Measurements from ENCODE around the gene WDR33. TPM values are rescaled to one million over a fixed set of nuclear protein-coding genes. Genes with fewer than 3 reads are reported as not detected.

WDR33 gene
- total and polyA plus RNA-seq, 10 of the 15 experiments (the other 5 are each of a cell fraction or from before 2014, with no cell fraction given), result 29.2 to 73.8 (median 45.6) TPM

- Histone ChIP-seq H3K9ac (ENCODE audit: control insufficient read depth, insufficient read depth, low read length) (no peak overlapping the region), H3K27ac (ENCODE audit: control insufficient read depth, insufficient read depth) (no peak overlapping the region), H2AFZ (ENCODE audit: control insufficient read depth, low read depth, low read length) (no peak overlapping the region), H3K36me3 (ENCODE audit: control insufficient read depth in 2 of 2, insufficient read depth in 2 of 2, low read length in 1 of 2) (peaks cover 8 to 11% of the 10 kb centered on the region in 2 experiments), H3K79me2 (ENCODE audit: control insufficient read depth, insufficient read depth, low read length) (no peaks in the 10 kb centered on the region), H3K4me1 (ENCODE audit: control insufficient read depth, insufficient read depth, low read length) (no peaks in the 10 kb centered on the region), H3K27me3 (replicated peaks in 1 of 2; ENCODE audit: control insufficient read depth in 2 of 2, insufficient read depth in 2 of 2, low read length in 1 of 2) (no peaks in the 10 kb centered on the region), H3K4me2 (ENCODE audit: control insufficient read depth, insufficient read depth) (no peak overlapping the region), H3K9me3 (replicated peaks; ENCODE audit: control insufficient read depth, insufficient read depth, low read length) (no peaks in the 10 kb centered on the region), H3K4me3 (no peak overlapping the region), H4K20me1 (ENCODE audit: control insufficient read depth, insufficient read depth) (no peaks in the 10 kb centered on the region)
- POLR2A ChIA-PET, result interaction anchor here (0.6 kb wide), 2 partner anchors 14 to 141 kb away, joined by 3 read pairs; no protein-coding TSS in a partner anchor
- SMC1A ChIA-PET (ENCODE audit: uncharacterized antibody, unreplicated experiment), result interaction anchor here (0.9 to 1.6 kb wide), 2 partner anchors 9 to 21 kb away, joined by 3 to 4 read pairs; no protein-coding TSS in a partner anchor
- RAD21 ChIA-PET (ENCODE audit: unreplicated experiment), result no interaction called here
- intact Hi-C loops (cut with micrococcal nuclease; ENCODE audit: unreplicated experiment), result no loop called here
- ATAC-seq (no peak), DNase-seq (ENCODE audit: low read depth, low spot score) (no peak), FAIRE-seq (no peak)
- BruUV-seq (replicated peaks), result no TSS peak
- over 99% methylated on average over 25 of the region's 25 CpGs for WGBS (ENCODE audit: insufficient coverage, insufficient replicate concordance, low lambda C conversion rate, missing lambda C conversion rate)
- in situ Hi-C loops (cut with MboI), result no loop called here
- TF ChIP-seq RCOR1 (conservative IDR thresholded peaks at IDR 0.05; ENCODE audit: low read depth, low read length) (no peak), FOXK2 (IDR thresholded peaks at IDR 0.05) (no peak), CHD2 (IDR thresholded peaks at IDR 0.05; ENCODE audit: borderline replicate concordance, low read depth, low read length) (no peak), STAT3 (IDR thresholded peaks at IDR 0.05; ENCODE audit: low read depth, low read length) (no peak)
- CTCF ChIA-PET, result interaction anchor here (0.8 to 2.9 kb wide), 2 partner anchors 9 to 98 kb away, joined by 3 to 9 read pairs; partner anchors contain the start of gene WDR33
Observed at GRCh38 chr2:127713562-127713961, 97.4 kb downstream of the WDR33 start.

DNA sequence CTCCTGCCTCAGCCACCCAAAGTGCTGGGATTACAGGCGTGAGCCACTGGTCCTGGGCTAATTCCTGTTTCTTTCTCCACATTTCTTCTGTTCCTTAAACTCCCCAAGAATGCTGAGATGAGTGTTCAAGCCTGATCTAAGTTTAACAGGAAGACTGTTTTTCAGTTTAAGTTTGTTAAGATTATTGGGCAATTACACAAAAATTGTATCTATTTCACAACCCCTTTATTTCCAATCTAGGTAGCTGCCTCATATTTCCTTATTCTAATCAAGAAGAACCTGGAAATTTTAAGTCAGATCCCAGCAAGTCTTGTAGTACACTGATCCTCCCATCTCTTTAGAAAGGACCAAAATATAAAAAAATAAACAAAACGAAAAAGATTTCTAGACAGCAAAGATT, 98.0 kb downstream of the WDR33 start:
- no peaks in the 10 kb centered on the region for H3K9me3 ChIP-seq (replicated peaks; ENCODE audit: control insufficient read depth, insufficient read depth, low read length)
- H3K79me2 ChIP-seq (ENCODE audit: control insufficient read depth, insufficient read depth, low read length), result no peaks in the 10 kb centered on the region
- no peaks in the 10 kb centered on the region for H3K27me3 ChIP-seq (replicated peaks in 1 of 2; ENCODE audit: control insufficient read depth in 2 of 2, insufficient read depth in 2 of 2, low read length in 1 of 2)
- H3K9ac ChIP-seq (ENCODE audit: control insufficient read depth, insufficient read depth, low read length), result no peak overlapping the region
- no peak overlapping the region for H2AFZ ChIP-seq (ENCODE audit: control insufficient read depth, low read depth, low read length)
- FAIRE-seq (no peak), DNase-seq (ENCODE audit: low read depth, low spot score) (no peak), ATAC-seq (no peak)
- SMC1A ChIA-PET (ENCODE audit: uncharacterized antibody, unreplicated experiment), result interaction anchor here (0.9 kb wide), 1 partner anchor 9 kb away, joined by 3 read pairs; no protein-coding TSS in a partner anchor
- intact Hi-C loops (cut with micrococcal nuclease; ENCODE audit: unreplicated experiment) (no loop called here), in situ Hi-C loops (cut with MboI) (no loop called here)
- CTCF ChIA-PET, result interaction anchor here (2.9 kb wide), 1 partner anchor 8 kb away, joined by 9 read pairs; no protein-coding TSS in a partner anchor
- H3K4me2 ChIP-seq (ENCODE audit: control insufficient read depth, insufficient read depth), result no peak overlapping the region
- H3K4me3 ChIP-seq, result no peak overlapping the region
- POLR2A ChIA-PET, result no interaction called here
- WGBS (ENCODE audit: insufficient coverage, insufficient replicate concordance, low lambda C conversion rate, missing lambda C conversion rate), result 91% methylated on average over 2 of the region's 2 CpGs
- no peak overlapping the region for H3K27ac ChIP-seq (ENCODE audit: control insufficient read depth, insufficient read depth)
- no TSS peak for BruUV-seq (replicated peaks)
- H4K20me1 ChIP-seq (ENCODE audit: control insufficient read depth, insufficient read depth), result no peaks in the 10 kb centered on the region
- H3K36me3 ChIP-seq (ENCODE audit: control insufficient read depth in 2 of 2, insufficient read depth in 2 of 2, low read length in 1 of 2), result peaks cover 10 to 14% of the 10 kb centered on the region in 2 experiments
- H3K4me1 ChIP-seq (ENCODE audit: control insufficient read depth, insufficient read depth, low read length), result no peaks in the 10 kb centered on the region
- RAD21 ChIA-PET (ENCODE audit: unreplicated experiment), result no interaction called here
- no peak for TF ChIP-seq MTA3 (IDR thresholded peaks at IDR 0.05; ENCODE audit: borderline replicate concordance, low read length)
- TF ChIP-seq SUZ12 (IDR thresholded peaks at IDR 0.05; ENCODE audit: unreplicated experiment), result no peak
- no peak for TF ChIP-seq NBN (IDR thresholded peaks at IDR 0.05)
- no peak for TF ChIP-seq ATF7 (IDR thresholded peaks at IDR 0.05; ENCODE audit: low read depth)
- no peak for TF ChIP-seq BCL3 (IDR thresholded peaks at IDR 0.05; ENCODE audit: borderline replicate concordance, insufficient read depth, low read depth, low read length, poor library complexity, severe bottlenecking)
- TF ChIP-seq, protein P1, sequence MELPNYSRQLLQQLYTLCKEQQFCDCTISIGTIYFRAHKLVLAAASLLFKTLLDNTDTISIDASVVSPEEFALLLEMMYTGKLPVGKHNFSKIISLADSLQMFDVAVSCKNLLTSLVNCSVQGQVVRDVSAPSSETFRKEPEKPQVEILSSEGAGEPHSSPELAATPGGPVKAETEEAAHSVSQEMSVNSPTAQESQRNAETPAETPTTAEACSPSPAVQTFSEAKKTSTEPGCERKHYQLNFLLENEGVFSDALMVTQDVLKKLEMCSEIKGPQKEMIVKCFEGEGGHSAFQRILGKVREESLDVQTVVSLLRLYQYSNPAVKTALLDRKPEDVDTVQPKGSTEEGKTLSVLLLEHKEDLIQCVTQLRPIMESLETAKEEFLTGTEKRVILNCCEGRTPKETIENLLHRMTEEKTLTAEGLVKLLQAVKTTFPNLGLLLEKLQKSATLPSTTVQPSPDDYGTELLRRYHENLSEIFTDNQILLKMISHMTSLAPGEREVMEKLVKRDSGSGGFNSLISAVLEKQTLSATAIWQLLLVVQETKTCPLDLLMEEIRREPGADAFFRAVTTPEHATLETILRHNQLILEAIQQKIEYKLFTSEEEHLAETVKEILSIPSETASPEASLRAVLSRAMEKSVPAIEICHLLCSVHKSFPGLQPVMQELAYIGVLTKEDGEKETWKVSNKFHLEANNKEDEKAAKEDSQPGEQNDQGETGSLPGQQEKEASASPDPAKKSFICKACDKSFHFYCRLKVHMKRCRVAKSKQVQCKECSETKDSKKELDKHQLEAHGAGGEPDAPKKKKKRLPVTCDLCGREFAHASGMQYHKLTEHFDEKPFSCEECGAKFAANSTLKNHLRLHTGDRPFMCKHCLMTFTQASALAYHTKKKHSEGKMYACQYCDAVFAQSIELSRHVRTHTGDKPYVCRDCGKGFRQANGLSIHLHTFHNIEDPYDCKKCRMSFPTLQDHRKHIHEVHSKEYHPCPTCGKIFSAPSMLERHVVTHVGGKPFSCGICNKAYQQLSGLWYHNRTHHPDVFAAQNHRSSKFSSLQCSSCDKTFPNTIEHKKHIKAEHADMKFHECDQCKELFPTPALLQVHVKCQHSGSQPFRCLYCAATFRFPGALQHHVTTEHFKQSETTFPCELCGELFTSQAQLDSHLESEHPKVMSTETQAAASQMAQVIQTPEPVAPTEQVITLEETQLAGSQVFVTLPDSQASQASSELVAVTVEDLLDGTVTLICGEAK (IDR thresholded peaks at IDR 0.05; ENCODE audit: borderline replicate concordance), result no peak
- TF ChIP-seq GATAD2B (conservative IDR thresholded peaks at IDR 0.05; ENCODE audit: low read depth), result no peak
- no peak for TF ChIP-seq CREB1 (IDR thresholded peaks at IDR 0.05; ENCODE audit: low read depth)
- TF ChIP-seq TCF12 (IDR thresholded peaks at IDR 0.05; ENCODE audit: low read depth, low read length), result no peak
- TF ChIP-seq SMAD1 (IDR thresholded peaks at IDR 0.05; ENCODE audit: low read depth, partially characterized antibody), result no peak
